Posterior cingulate gyrus (tissue), 11 donors: ENCODE measurements around the gene NCK2.
A peak's percentile ranks its signal among the peaks of the same experiment; 100 is the strongest.

ENCODE experiments used
- DNase-seq, 10 donors: peaks; one replicate each; pipeline versions ENCODE4 v3.0.0 to v3.0.0-alpha.2; 2020 to 2021; ENCODE audit warnings: mixed read lengths in 3 of 10
- intact Hi-C: fragments of 100-400 bp; cut with DNase I; formaldehyde crosslinking; loops from one replicate; pipeline ENCODE4 v1.15.1; 2023

The NCK2 gene

GRCh38 chr2:105788670-105789290 is 44.1 kb downstream of the NCK2 start:
- no peak for DNase-seq
- intact Hi-C loops, result loop anchor here (2.0 kb wide), 1 partner anchor 68 kb away; no protein-coding TSS in a partner anchor

GRCh38 chr2:105789745-105790460 is 45.2 kb downstream of the NCK2 start:
- DNase-seq, result peak in 1 of 10 donors; percentile 39

GRCh38 chr2:105790461-105791149 is 45.9 kb downstream of the NCK2 start:
- intact Hi-C loops, result no loop called here
- no peak for DNase-seq

More at GRCh38 chr2:105789745-105790460, 45.2 kb downstream of the NCK2 start:
- intact Hi-C loops, result loop anchor here (2.0 kb wide), 1 partner anchor 67 kb away; no protein-coding TSS in a partner anchor

GRCh38 chr2:105791229-105791628 is 46.5 kb downstream of the NCK2 start:
- no peak for DNase-seq
- intact Hi-C loops, result no loop called here

GRCh38 chr2:105792561-105792960 is 47.8 kb downstream of the NCK2 start:
- no peak for DNase-seq
- intact Hi-C loops, result no loop called here

- DNase-seq, result no peak
Observed at GRCh38 chr2:105793196-105793975, 48.7 kb downstream of the NCK2 start.

GRCh38 chr2:105794926-105795574 is 50.3 kb downstream of the NCK2 start:
- DNase-seq, result no peak
- intact Hi-C loops, result no loop called here

More at GRCh38 chr2:105793196-105793975, 48.7 kb downstream of the NCK2 start:
- intact Hi-C loops, result no loop called here

GRCh38 chr2:105795575-105795934 is 50.8 kb downstream of the NCK2 start:
- intact Hi-C loops, result no loop called here
- no peak for DNase-seq

GRCh38 chr2:105796131-105796638 is 51.5 kb downstream of the NCK2 start:
- intact Hi-C loops, result no loop called here
- no peak for DNase-seq

- no peak for DNase-seq
- intact Hi-C loops, result no loop called here
Observed at GRCh38 chr2:105796791-105797190, 52.1 kb downstream of the NCK2 start.

- intact Hi-C loops, result no loop called here
- DNase-seq, result no peak
Observed at GRCh38 chr2:105797298-105797819, 52.6 kb downstream of the NCK2 start.

- intact Hi-C loops, result no loop called here
- DNase-seq, result no peak
Observed at GRCh38 chr2:105798595-105798994, 53.9 kb downstream of the NCK2 start.

- intact Hi-C loops, result no loop called here
- DNase-seq, result no peak
Observed at GRCh38 chr2:105800036-105800713, 55.5 kb downstream of the NCK2 start.

GRCh38 chr2:105800953-105801635 is 56.4 kb downstream of the NCK2 start:
- no peak for DNase-seq
- intact Hi-C loops, result no loop called here

- intact Hi-C loops, result no loop called here
Observed at GRCh38 chr2:105801961-105802360, 57.2 kb downstream of the NCK2 start.

GRCh38 chr2:105802587-105802986 is 57.9 kb downstream of the NCK2 start:
- DNase-seq, result no peak
- intact Hi-C loops, result no loop called here

More at GRCh38 chr2:105801961-105802360, 57.2 kb downstream of the NCK2 start:
- DNase-seq, result no peak

GRCh38 chr2:105803337-105803736 is 58.6 kb downstream of the NCK2 start:
- DNase-seq, result no peak
- intact Hi-C loops, result no loop called here

GRCh38 chr2:105803773-105804172 is 59.1 kb downstream of the NCK2 start:
- DNase-seq, result no peak
- intact Hi-C loops, result no loop called here

GRCh38 chr2:105804266-105804665 is 59.6 kb downstream of the NCK2 start:
- intact Hi-C loops, result no loop called here
- DNase-seq, result no peak
